ENCODE data around the gene GPC3. TPM values are rescaled to one million over a fixed set of nuclear protein-coding genes. Genes with fewer than 3 reads are reported as not detected.

GPC3 gene
- polyA plus RNA-seq, 1 of the 3 experiments (the other 2 are of a cell fraction) = 1.4 TPM

GRCh38 chrX:133884430-133885394, 100.7 kb downstream of the GPC3 start:
- no peak overlapping the region for H2AFZ ChIP-seq (ENCODE audit: low read depth)
- no peaks in the 10 kb centered on the region for H3K9me3 ChIP-seq
- no peaks in the 10 kb centered on the region for H3K36me3 ChIP-seq (replicated peaks in 1 of 2; ENCODE audit: control insufficient read depth in 1 of 2, insufficient read depth in 2 of 2, low read length in 1 of 2)
- TF ChIP-seq, protein P1, sequence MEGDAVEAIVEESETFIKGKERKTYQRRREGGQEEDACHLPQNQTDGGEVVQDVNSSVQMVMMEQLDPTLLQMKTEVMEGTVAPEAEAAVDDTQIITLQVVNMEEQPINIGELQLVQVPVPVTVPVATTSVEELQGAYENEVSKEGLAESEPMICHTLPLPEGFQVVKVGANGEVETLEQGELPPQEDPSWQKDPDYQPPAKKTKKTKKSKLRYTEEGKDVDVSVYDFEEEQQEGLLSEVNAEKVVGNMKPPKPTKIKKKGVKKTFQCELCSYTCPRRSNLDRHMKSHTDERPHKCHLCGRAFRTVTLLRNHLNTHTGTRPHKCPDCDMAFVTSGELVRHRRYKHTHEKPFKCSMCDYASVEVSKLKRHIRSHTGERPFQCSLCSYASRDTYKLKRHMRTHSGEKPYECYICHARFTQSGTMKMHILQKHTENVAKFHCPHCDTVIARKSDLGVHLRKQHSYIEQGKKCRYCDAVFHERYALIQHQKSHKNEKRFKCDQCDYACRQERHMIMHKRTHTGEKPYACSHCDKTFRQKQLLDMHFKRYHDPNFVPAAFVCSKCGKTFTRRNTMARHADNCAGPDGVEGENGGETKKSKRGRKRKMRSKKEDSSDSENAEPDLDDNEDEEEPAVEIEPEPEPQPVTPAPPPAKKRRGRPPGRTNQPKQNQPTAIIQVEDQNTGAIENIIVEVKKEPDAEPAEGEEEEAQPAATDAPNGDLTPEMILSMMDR (IDR thresholded peaks at IDR 0.05) = no peak
- TF ChIP-seq GABPA (IDR thresholded peaks at IDR 0.05; ENCODE audit: low read depth) (no peak), NRF1 (IDR thresholded peaks at IDR 0.05; ENCODE audit: low read depth, low read length) (no peak), SMC3 (IDR thresholded peaks at IDR 0.05; ENCODE audit: low read depth, low read length) (no peak), MEF2A (IDR thresholded peaks at IDR 0.05; ENCODE audit: borderline replicate concordance, low read depth) (no peak), NFIC (IDR thresholded peaks at IDR 0.05; ENCODE audit: borderline replicate concordance) (no peak), POLR2AphosphoS5 (IDR thresholded peaks at IDR 0.05; ENCODE audit: low read depth, low read length) (no peak), YY1 (IDR thresholded peaks at IDR 0.05; ENCODE audit: low read depth) (no peak), RCOR1 (IDR thresholded peaks at IDR 0.05; ENCODE audit: low read length) (no peak), TCF12 (IDR thresholded peaks at IDR 0.05) (no peak), TEAD4 (IDR thresholded peaks at IDR 0.05; ENCODE audit: borderline replicate concordance, insufficient read depth) (no peak), REST (IDR thresholded peaks at IDR 0.05; ENCODE audit: low read depth, low read length) (no peak), FOXJ3 (CRISPR knock-in tag; IDR thresholded peaks at IDR 0.05) (no peak)
- DNase-seq = no peak
- no peak overlapping the region for H3K4me2 ChIP-seq
- H3K27me3 ChIP-seq (ENCODE audit: insufficient read depth) = 0 out of 2 replicates have a peak, but pooled peaks cover 6% of the 10 kb centered on the region
- 7% methylated on average over 4 of the region's 4 CpGs for WGBS (ENCODE audit: low lambda C conversion rate)
- no peaks in the 10 kb centered on the region for H3F3A ChIP-seq (replicated peaks; ENCODE audit: insufficient read depth)
- no peaks in the 10 kb centered on the region for H3K9me2 ChIP-seq
- no peaks in the 10 kb centered on the region for H4K20me1 ChIP-seq (ENCODE audit: insufficient read depth)
- H3K4me1 ChIP-seq (ENCODE audit: control insufficient read depth in 1 of 2, insufficient read depth in 2 of 2, low read depth in 1 of 2, low read length in 1 of 2) = no peaks in the 10 kb centered on the region
- ChIA-PET POLR2A (interaction anchor here (0.6 kb wide), 1 partner anchor 128 kb away, joined by 3 read pairs; no protein-coding TSS in a partner anchor), CTCF (interaction anchor here (1.1 kb wide), 1 partner anchor 92 kb away, joined by 3 read pairs; no protein-coding TSS in a partner anchor)
- H3K27ac ChIP-seq (ENCODE audit: low read depth in 2 of 2, low read length in 1 of 2) = no peak overlapping the region
- H3K9ac ChIP-seq = no peak overlapping the region
- no peak overlapping the region for H3K4me3 ChIP-seq (ENCODE audit: low read depth in 2 of 2, low read length in 1 of 2)
- no peaks in the 10 kb centered on the region for H3K79me2 ChIP-seq (ENCODE audit: insufficient read depth)

Data from SK-N-SH (cell line).